GM19463 (cell line): ENCODE measurements around the gene KY.

ENCODE experiments used
- ATAC-seq: cut with Tn5 transposase; IDR thresholded peaks from one replicate; pipeline ENCODE4 v1.9.1; 2021; ENCODE audit warnings: mild to moderate bottlenecking, moderate library complexity; ENCODE audit not compliant: unreplicated experiment

Gene KY

GRCh38 chr3:134675726-134676256 is 25.0 kb upstream of the KY start:
- ATAC-seq, result no peak

- no peak for ATAC-seq
Observed at GRCh38 chr3:134672571-134672970, 21.7 kb upstream of the KY start.

DNA sequence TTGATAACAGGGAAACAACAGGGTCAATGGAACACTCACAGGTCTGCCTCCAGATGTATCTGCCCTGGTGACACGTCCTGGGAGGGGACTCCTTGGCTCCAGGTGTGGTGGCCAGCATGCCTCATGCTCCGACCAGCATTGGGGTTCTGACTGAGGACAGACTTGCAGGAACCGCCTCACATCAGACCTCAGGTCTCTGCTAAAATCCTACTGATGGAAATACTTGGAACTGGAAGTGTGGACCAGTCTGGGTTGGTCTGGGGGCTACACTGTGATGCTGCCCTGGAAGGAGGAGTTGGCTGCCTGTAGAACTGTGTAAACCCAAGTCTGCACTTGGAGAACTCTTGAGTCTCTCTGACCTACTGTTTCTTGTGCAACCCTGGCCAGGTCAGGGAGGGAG is 17.1 kb upstream of the KY start:
- no peak for ATAC-seq

DNA sequence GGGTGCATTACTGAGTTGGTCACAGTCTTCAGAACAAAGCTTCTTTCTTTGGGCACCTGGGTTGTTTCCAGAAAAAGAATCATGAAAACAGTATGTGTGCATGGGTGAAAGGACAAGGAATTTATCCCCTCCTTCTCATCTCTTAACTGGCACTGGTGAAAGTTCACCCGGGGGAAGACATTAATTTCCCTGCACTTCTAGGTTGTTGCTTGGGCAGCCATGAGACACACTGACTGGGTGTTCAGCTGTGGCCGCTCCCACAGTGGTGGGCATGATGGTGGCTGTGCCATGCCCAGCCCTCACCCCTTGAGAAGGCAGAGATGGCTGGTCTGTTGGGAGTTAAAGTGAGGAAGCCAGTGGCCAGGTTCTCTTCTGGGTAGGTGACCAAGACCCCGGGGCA is 16.6 kb upstream of the KY start:
- ATAC-seq, result no peak

DNA sequence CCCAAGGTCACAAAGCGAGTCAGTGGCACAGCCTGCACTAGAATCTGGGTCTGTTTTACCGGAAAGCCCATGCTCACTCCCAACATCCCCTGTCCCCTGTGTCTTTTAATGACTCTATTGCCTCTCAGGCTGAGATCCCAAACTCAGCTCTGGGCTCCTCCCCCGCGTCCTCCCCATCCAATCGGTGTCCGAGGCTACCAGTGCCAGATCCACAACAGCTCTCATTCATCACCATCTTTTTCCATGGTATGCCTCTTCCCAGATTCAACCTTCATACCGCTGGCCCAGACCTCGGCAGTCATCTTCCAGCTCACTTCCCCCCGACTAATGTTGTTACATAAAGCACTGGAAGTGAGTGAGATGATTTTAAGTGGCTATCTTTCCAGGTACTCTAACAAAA is 16.1 kb upstream of the KY start:
- no peak for ATAC-seq

GRCh38 chr3:134666466-134666865 is 15.6 kb upstream of the KY start:
- no peak for ATAC-seq

DNA sequence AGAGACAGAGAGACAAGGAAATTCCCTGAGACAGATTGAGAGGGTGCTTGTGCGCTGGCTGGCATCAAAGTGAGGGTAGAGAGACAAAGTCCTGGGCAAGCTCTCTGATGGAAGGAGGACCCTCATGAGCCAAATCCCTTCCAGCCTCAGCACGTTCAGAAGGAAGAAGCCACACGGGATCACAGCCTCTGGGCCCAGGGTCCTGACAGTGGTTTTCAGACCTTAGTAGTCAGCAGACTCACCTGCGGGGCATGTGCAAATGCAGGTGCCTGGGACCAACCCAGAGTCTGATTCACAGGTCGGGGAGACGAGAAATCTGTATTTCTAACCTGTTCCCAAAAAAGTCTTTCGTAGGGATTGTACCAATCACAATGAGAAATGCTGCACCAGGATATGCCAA is 15.2 kb upstream of the KY start:
- no peak for ATAC-seq

GRCh38 chr3:134665243-134665642 is 14.4 kb upstream of the KY start:
- no peak for ATAC-seq

GRCh38 chr3:134663721-134664456 is 13.1 kb upstream of the KY start:
- ATAC-seq, result no peak

DNA sequence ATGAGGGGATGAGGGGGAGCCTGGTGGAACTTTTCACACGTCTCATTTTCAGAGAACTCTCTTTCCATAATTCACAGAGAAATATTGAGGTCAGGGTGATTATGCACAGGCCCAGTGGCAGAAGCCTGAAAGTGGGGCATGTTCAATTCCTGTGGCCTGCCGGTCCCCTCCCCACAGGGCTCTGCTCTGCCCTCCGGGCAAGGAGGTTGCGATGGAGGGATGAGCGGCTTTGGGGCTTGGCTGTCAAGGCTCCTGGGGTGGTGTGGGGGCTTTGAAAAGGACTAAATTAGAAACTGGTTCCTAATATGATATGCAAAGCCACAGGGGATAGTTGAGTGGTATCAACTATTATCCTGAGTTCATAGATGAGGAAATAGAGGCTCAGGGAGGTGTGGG is 9.2 kb upstream of the KY start:
- no peak for ATAC-seq

GRCh38 chr3:134659391-134660045 is 8.7 kb upstream of the KY start:
- no peak for ATAC-seq

- ATAC-seq, result no peak
Observed at GRCh38 chr3:134658555-134658954, 7.7 kb upstream of the KY start.

DNA sequence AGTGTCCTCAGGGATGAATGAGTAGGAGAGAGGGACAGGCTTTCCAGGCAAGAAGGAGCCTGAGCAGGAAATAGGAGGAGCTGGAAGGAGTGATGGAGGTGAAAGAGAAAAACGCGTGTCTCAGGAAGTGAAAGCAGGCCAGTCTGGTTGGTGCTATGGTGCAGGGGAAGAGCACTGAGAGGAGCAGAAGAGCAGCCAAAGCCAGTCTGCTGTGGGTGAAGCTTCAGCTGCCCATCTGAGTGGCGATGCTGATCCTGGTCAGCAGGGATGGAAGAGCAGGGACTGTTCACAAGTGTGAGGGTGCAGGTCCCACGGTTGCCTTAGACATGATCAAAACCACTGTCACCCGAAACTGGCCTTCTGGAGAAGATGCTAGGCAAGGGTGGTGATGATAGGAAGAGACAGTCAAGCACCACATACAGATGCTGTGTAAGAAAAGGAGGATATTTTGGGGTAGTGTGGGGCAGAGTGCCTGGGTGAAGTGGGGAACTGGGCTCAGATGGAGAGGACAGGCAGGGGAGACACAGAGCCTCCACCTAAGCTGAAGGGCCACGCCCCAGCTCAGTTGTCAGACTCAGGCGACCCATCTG is 5.5 kb upstream of the KY start:
- ATAC-seq, result no peak

GRCh38 chr3:134655706-134656105 is 4.9 kb upstream of the KY start:
- ATAC-seq, result no peak

DNA sequence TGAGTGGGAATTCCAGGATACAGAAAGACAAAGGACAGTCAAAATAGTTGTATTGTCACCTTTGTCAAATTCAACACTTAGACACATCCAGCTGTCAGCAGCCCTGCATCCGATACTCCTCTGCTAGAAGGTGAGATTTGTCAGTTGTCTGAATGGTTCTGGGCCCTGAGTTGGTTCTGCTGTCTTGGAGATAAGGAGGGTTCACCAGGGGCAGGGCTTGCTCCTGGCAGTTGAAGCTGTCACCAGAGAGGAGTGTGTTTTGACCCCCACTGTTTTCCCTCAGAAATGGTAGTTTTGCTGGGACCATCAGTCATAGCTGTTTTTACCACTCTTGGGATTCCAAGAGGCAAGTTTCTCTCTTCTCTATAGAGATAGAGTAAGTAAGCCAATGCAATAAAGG is 3.2 kb upstream of the KY start:
- ATAC-seq, result no peak

GRCh38 chr3:134652886-134653630 is 2.2 kb upstream of the KY start:
- no peak for ATAC-seq

DNA sequence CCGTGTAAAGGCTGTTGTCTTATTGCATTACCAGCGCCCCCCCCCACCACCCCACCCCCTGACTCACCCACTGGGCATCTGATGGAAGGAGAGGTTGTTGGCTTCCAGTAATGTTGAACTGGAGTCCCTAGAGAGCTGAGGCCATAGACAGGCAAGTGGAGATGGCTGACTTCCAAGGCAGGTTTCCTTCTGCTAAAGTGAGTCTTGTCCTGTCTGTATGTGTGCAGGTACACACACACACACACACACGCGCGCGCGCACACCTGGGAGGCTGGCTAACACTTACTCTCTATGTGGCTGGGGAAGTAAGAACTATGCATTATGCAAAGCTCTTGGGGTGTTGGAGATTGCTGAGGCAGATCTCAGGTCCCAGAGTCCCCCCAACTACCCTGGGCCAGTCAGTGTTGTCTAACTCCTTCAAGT is 1.6 kb upstream of the KY start:
- no peak for ATAC-seq

GRCh38 chr3:134651347-134652041 is 672 bp upstream of the KY start:
- no peak for ATAC-seq

GRCh38 chr3:134649106-134649705 is 1.6 kb downstream of the KY start:
- ATAC-seq, result no peak
